HAP-1 (cell line): ENCODE results near the gene RBM26.

ENCODE experiments used
- DNase-seq, 2 experiments: peaks; one replicate each; pipeline ENCODE4 v3.0.0-alpha.2; 2016 to 2020; ENCODE audit warnings: low spot score in 2 of 2
- H3K27me3 ChIP-seq: fragments of 250-450 bp; sonication (Bioruptor Pico); 2 replicates; pipeline ENCODE4 v1.5.1; 2020; ENCODE audit warnings: low read depth, mild to moderate bottlenecking, moderate library complexity
- H3K36me3 ChIP-seq: fragments of 250-450 bp; sonication (Bioruptor Pico); replicated peaks from 2 replicates; pipeline ENCODE4 v1.5.1; 2020; ENCODE audit warnings: mild to moderate bottlenecking
- H3K4me1 ChIP-seq: fragments of 250-450 bp; sonication (Bioruptor Pico); 2 replicates; pipeline ENCODE4 v1.5.1; 2020; ENCODE audit warnings: mild to moderate bottlenecking
- H3K4me3 ChIP-seq: fragments of 250-450 bp; sonication (Bioruptor Pico); 2 replicates; pipeline ENCODE4 v1.5.1; 2020; ENCODE audit warnings: mild to moderate bottlenecking, moderate library complexity
- H3K9me3 ChIP-seq: fragments of 250-450 bp; sonication (Bioruptor Pico); 2 replicates; pipeline ENCODE4 v1.5.1; 2020; ENCODE audit warnings: mild to moderate bottlenecking, moderate library complexity
- in situ Hi-C: fragments of 300-500 bp; cut with MboI; formaldehyde crosslinking; loops from 3 replicates; pipeline ENCODE4 v1.14.3; 2020; ENCODE audit warnings: low sequenced_read_pairs, inconsistent platforms, mixed read lengths

RBM26 gene

GRCh38 chr13:79389026-79389425, 17.0 kb downstream of the RBM26 start:
- Histone ChIP-seq H3K9me3 (no peaks in the 10 kb centered on the region), H3K4me1 (peaks cover 8% of the 10 kb centered on the region), H3K4me3 (no peak overlapping the region), H3K36me3 (no peaks in the 10 kb centered on the region), H3K27me3 (no peaks in the 10 kb centered on the region)
- in situ Hi-C loops = no loop called here
- DNase-seq = no peak

- Histone ChIP-seq H3K36me3 (no peaks in the 10 kb centered on the region), H3K9me3 (no peaks in the 10 kb centered on the region), H3K4me3 (no peak overlapping the region), H3K27me3 (no peaks in the 10 kb centered on the region), H3K4me1 (no peaks in the 10 kb centered on the region; the same call in 1 of the 2 replicates)
- no peak for DNase-seq
- in situ Hi-C loops = no loop called here
These were observed 18.2 kb downstream of the RBM26 start for GRCh38 chr13:79387853-79388252.

GRCh38 chr13:79386125-79386826, 19.8 kb downstream of the RBM26 start:
- in situ Hi-C loops = no loop called here
- no peaks in the 10 kb centered on the region; the same call in 1 of the 2 replicates for H3K4me1 ChIP-seq
- H3K9me3 ChIP-seq = no peaks in the 10 kb centered on the region

GRCh38 chr13:79385694-79386093, 20.4 kb downstream of the RBM26 start:
- in situ Hi-C loops = no loop called here
- peaks cover 2% of the 10 kb centered on the region; the same call in 1 of the 2 replicates for H3K4me1 ChIP-seq
- no peaks in the 10 kb centered on the region for H3K9me3 ChIP-seq
- no peaks in the 10 kb centered on the region for H3K36me3 ChIP-seq
- H3K4me3 ChIP-seq = no peak overlapping the region
- H3K27me3 ChIP-seq = no peaks in the 10 kb centered on the region
- no peak for DNase-seq

More at GRCh38 chr13:79386125-79386826, 19.8 kb downstream of the RBM26 start:
- H3K4me3 ChIP-seq = no peak overlapping the region
- DNase-seq = no peak
- no peaks in the 10 kb centered on the region for H3K36me3 ChIP-seq
- H3K27me3 ChIP-seq = no peaks in the 10 kb centered on the region

GRCh38 chr13:79384022-79384610, 21.9 kb downstream of the RBM26 start:
- no peaks in the 10 kb centered on the region for H3K36me3 ChIP-seq
- no peak for DNase-seq
- peaks cover 2% of the 10 kb centered on the region; the same call in 1 of the 2 replicates for H3K4me1 ChIP-seq
- in situ Hi-C loops = no loop called here
- no peaks in the 10 kb centered on the region for H3K27me3 ChIP-seq
- no peaks in the 10 kb centered on the region for H3K9me3 ChIP-seq
- no peak overlapping the region for H3K4me3 ChIP-seq

GRCh38 chr13:79382545-79383275, 23.3 kb downstream of the RBM26 start:
- Histone ChIP-seq H3K4me1 (peaks cover 2% of the 10 kb centered on the region; the same call in 1 of the 2 replicates), H3K36me3 (peaks cover 6% of the 10 kb centered on the region), H3K4me3 (no peak overlapping the region), H3K27me3 (no peaks in the 10 kb centered on the region), H3K9me3 (no peaks in the 10 kb centered on the region)
- in situ Hi-C loops = no loop called here
- no peak for DNase-seq

GRCh38 chr13:79380997-79381396, 25.1 kb downstream of the RBM26 start:
- DNase-seq = no peak
- H3K4me3 ChIP-seq = no peak overlapping the region
- in situ Hi-C loops = no loop called here
- H3K27me3 ChIP-seq = no peaks in the 10 kb centered on the region
- H3K4me1 ChIP-seq = peaks cover 2% of the 10 kb centered on the region; the same call in 1 of the 2 replicates
- H3K9me3 ChIP-seq = no peaks in the 10 kb centered on the region
- H3K36me3 ChIP-seq = peaks cover 22% of the 10 kb centered on the region

GRCh38 chr13:79379274-79379673, 26.8 kb downstream of the RBM26 start:
- Histone ChIP-seq H3K4me3 (no peak overlapping the region), H3K4me1 (peaks cover 2% of the 10 kb centered on the region; the same call in 1 of the 2 replicates), H3K36me3 (peaks cover 33% of the 10 kb centered on the region), H3K27me3 (no peaks in the 10 kb centered on the region), H3K9me3 (no peaks in the 10 kb centered on the region)
- no peak for DNase-seq
- in situ Hi-C loops = no loop called here

- peaks cover 40% of the 10 kb centered on the region for H3K36me3 ChIP-seq
- H3K4me1 ChIP-seq = peaks cover 2% of the 10 kb centered on the region; the same call in 1 of the 2 replicates
- no peak overlapping the region for H3K4me3 ChIP-seq
- DNase-seq = no peak
- no peaks in the 10 kb centered on the region for H3K27me3 ChIP-seq
- H3K9me3 ChIP-seq = no peaks in the 10 kb centered on the region
- in situ Hi-C loops = no loop called here
These were observed 29.2 kb downstream of the RBM26 start for GRCh38 chr13:79376843-79377242.

GRCh38 chr13:79374578-79374977, 31.5 kb downstream of the RBM26 start:
- H3K27me3 ChIP-seq = no peaks in the 10 kb centered on the region
- no peaks in the 10 kb centered on the region for H3K9me3 ChIP-seq
- H3K36me3 ChIP-seq = peaks cover 60% of the 10 kb centered on the region
- no peak for DNase-seq
- in situ Hi-C loops = no loop called here
- no peaks in the 10 kb centered on the region for H3K4me1 ChIP-seq
- H3K4me3 ChIP-seq = no peak overlapping the region

GRCh38 chr13:79373916-79374315, 32.1 kb downstream of the RBM26 start:
- Histone ChIP-seq H3K9me3 (no peaks in the 10 kb centered on the region), H3K27me3 (no peaks in the 10 kb centered on the region), H3K4me1 (no peaks in the 10 kb centered on the region), H3K4me3 (no peak overlapping the region), H3K36me3 (peaks cover 64% of the 10 kb centered on the region)
- no peak for DNase-seq
- in situ Hi-C loops = no loop called here

GRCh38 chr13:79369226-79369625, 36.8 kb downstream of the RBM26 start:
- in situ Hi-C loops = no loop called here
- Histone ChIP-seq H3K9me3 (no peaks in the 10 kb centered on the region), H3K4me3 (no peak overlapping the region), H3K27me3 (no peaks in the 10 kb centered on the region), H3K4me1 (no peaks in the 10 kb centered on the region), H3K36me3 (peaks cover 68% of the 10 kb centered on the region)
- DNase-seq = no peak

GRCh38 chr13:79365981-79366380, 40.1 kb downstream of the RBM26 start:
- in situ Hi-C loops = no loop called here
- DNase-seq = no peak
- H3K4me1 ChIP-seq = no peaks in the 10 kb centered on the region
- peaks cover 80% of the 10 kb centered on the region for H3K36me3 ChIP-seq
- H3K9me3 ChIP-seq = no peaks in the 10 kb centered on the region
- no peaks in the 10 kb centered on the region for H3K27me3 ChIP-seq
- H3K4me3 ChIP-seq = no peak overlapping the region

- Histone ChIP-seq H3K4me1 (no peaks in the 10 kb centered on the region), H3K9me3 (no peaks in the 10 kb centered on the region), H3K36me3 (peaks cover 76% of the 10 kb centered on the region), H3K4me3 (no peak overlapping the region), H3K27me3 (no peaks in the 10 kb centered on the region)
- in situ Hi-C loops = no loop called here
- DNase-seq = no peak
These were observed 44.8 kb downstream of the RBM26 start for GRCh38 chr13:79361299-79361698.
